ENCODE results near the gene SLC5A10. TPM values are rescaled to one million over a fixed set of nuclear protein-coding genes. Genes with fewer than 3 reads are reported as not detected.

The SLC5A10 gene
- total RNA-seq, 1 experiment from 2014 or later: not detected

GRCh38 chr17:18961634-18962493 is 9.9 kb downstream of the SLC5A10 start:
- H3K4me2 ChIP-seq (ENCODE audit: insufficient read depth, insufficient read length, low read length): no peak overlapping the region
- no peak overlapping the region for H4K5ac ChIP-seq (ENCODE audit: insufficient read length, low read depth, low read length)
- H3K27me3 ChIP-seq (ENCODE audit: insufficient read depth, low read length): no peaks in the 10 kb centered on the region
- peaks cover 9 to 13% of the 10 kb centered on the region in 2 experiments for H3K4me1 Mint-ChIP-seq
- H3T11ph ChIP-seq (ENCODE audit: low read length): no peak overlapping the region
- H2AFZ ChIP-seq (ENCODE audit: low read length): no peak overlapping the region
- WGBS (ENCODE audit: extremely low coverage, insufficient read length, low lambda C conversion rate): no CpG with 5 or more reads among the region's 16 CpGs
- no peak overlapping the region for H2BK20ac ChIP-seq (ENCODE audit: low read depth, low read length, poor library complexity, severe bottlenecking)
- no peak overlapping the region for H2BK15ac ChIP-seq (ENCODE audit: low read depth, low read length)
- H3K27ac ChIP-seq (ENCODE audit: insufficient read length, low read depth, low read length): no peak overlapping the region
- H4K20me1 ChIP-seq (ENCODE audit: control insufficient read depth, insufficient read depth, insufficient read length): no peaks in the 10 kb centered on the region
- H3K27me3 Mint-ChIP-seq (ENCODE audit: low read depth): no peaks in the 10 kb centered on the region
- H4K91ac ChIP-seq (ENCODE audit: insufficient read length, low read depth, low read length): no peak overlapping the region
- no peak overlapping the region for H2BK120ac ChIP-seq (ENCODE audit: low read depth, low read length, poor library complexity, severe bottlenecking)
- no peaks in the 10 kb centered on the region for H3K4me1 ChIP-seq (ENCODE audit: insufficient read depth, low read length)
- no peak overlapping the region for H4K8ac ChIP-seq (replicated peaks; ENCODE audit: insufficient read length, low read depth, low read length)
- H3K9ac ChIP-seq (ENCODE audit: extremely low read depth, insufficient read length, low read length): no peak overlapping the region
- no peak for DNase-seq
- H2BK5ac ChIP-seq (ENCODE audit: insufficient read length, low read length): no peak overlapping the region
- H2BK12ac ChIP-seq (ENCODE audit: insufficient read length, low read depth, low read length): no peak overlapping the region
- no peaks in the 10 kb centered on the region for H3K9me3 Mint-ChIP-seq
- H3K23ac ChIP-seq (ENCODE audit: insufficient read length, low read depth, low read length): no peak overlapping the region
- H3K79me2 ChIP-seq (ENCODE audit: insufficient read depth, low read length): no peaks in the 10 kb centered on the region
- H3K23me2 ChIP-seq (ENCODE audit: insufficient read length, low read depth, low read length, poor library complexity, severe bottlenecking): no peaks in the 10 kb centered on the region
- no peaks in the 10 kb centered on the region for H3K79me1 ChIP-seq (ENCODE audit: insufficient read depth, low read depth, low read length, poor library complexity, severe bottlenecking)
- H3K56ac ChIP-seq (ENCODE audit: insufficient read length, low read depth, low read length): no peak overlapping the region
- H2AK5ac ChIP-seq (ENCODE audit: insufficient read length, low read length): no peak overlapping the region
- H3K27ac Mint-ChIP-seq: no peak overlapping the region; a peak in 1 of 7 replicates
- no peak for TF ChIP-seq CTCF (conservative IDR thresholded peaks at IDR 0.05)
- peak overlapping the region; percentile 28 for H3K14ac ChIP-seq (ENCODE audit: insufficient read depth, low read length)
- peaks cover 0 to 2% (median 0%) of the 10 kb centered on the region in 3 experiments; a peak in 1 of 7 replicates for H3K36me3 Mint-ChIP-seq (ENCODE audit: insufficient read depth in 1 of 3, low read depth in 3 of 3)
- no peak overlapping the region; a peak in 1 of 5 replicates for H3K4me3 Mint-ChIP-seq
- H3K18ac ChIP-seq (ENCODE audit: insufficient read length, low read depth, low read length): no peak overlapping the region
- no peaks in the 10 kb centered on the region for H3K9me3 ChIP-seq (ENCODE audit: control insufficient read depth, low read depth, low read length)
- H3K4ac ChIP-seq (ENCODE audit: low read depth, low read length): no peak overlapping the region
